G401.6 (cell line): Measurements from ENCODE around the gene REL.
A peak's percentile ranks its signal among the peaks of the same experiment; 100 is the strongest.
"Not testable (repeated sequence)": the region's sequence is repeated elsewhere in the genome, so short reads cannot be mapped to it uniquely, and the experiment has no call there.

Experiments
- FAIRE-seq: peaks from 2 replicates; lab custom pipeline; 2012; peaks lifted over from hg19 to GRCh38; lab: Jason Lieb, UNC

The REL gene

DNA sequence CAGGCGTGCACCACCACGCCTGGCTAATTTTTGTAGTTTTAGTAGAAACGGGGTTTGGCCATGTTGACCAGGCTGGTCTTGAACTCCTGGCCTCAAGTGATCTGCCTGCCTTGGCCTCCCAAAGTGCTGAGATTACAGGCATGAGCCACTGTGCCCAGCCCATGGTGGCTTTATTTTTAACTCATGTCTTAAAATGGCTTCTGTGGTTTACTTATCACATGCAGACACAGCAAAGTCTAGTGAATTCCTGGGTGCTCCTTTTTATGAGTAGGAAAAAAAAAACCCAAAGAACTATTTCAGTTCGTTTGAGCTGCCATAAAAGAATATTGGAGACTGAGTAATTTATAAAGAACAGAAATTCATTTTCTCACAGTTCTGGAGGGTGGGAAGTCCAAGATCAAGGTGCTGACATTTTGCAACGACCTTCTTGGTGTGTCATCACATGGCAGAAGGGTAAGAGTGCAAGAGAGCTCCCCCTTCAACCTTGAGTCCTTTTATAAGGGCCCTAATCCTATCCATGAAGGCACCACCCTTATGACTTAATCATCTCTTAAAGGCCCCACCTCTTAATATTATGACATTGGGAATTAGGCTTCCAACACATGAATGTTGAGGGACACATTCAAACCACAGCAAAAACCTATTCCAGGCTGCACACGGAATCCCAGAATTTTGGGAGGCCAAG, 12.6 kb upstream of the REL start:
- no peak for FAIRE-seq

DNA sequence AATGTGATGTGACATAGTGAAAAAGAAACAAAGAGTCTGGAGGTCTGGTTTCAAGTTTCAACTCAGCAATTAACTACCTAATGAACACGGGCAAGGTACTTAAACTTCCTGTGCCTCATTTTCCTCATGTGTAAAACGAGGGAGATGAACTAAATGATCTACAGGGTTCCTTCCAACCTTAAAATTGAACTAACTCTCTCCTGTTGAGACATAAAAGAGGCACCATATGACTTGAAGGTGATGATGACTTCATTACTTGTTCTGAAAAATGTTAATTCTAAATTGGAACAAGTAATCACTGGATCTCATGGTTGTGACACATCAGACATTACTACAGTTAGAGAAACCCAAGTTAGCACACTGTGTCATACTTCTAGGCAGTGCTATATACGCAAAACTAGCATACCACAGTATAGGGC, 8.9 kb upstream of the REL start:
- no peak for FAIRE-seq

DNA sequence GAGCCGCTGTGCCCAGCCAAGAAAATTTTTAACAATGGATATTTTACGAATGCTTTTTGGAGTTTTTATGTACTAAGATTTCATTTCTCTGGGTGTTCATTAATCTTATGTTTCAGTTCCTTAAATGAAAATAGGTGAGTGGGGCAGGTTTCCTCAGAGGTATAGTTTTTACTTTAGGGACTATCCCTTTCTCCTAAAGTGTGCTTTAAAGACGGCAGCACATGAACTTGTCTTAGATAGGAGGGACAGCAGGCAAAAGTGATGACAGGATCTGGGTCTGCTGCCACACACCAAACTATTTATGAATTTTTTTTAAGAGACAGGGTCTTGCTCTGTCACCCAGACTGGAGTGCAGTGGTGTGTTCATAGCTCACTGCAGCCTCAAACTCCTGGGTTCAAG, 8.0 kb upstream of the REL start:
- no peak for FAIRE-seq

DNA sequence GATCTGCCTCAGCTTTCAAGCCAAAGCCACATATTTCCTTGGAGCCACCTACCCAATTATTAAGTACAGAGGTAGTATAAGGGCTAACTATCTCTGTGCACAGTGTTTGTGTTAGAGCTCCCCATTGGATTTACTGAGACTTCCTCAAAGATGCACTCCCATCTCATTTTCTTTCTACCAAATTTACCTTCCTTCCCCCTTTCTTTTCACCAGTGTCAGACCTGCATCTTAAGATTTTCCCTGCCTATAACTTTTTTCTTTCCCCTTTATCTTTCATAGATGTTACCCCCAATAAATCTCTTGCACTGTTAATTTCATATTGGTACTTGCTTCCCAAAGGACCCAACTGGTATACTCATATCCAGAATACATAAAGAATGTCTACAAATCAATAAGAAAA, 5.9 kb upstream of the REL start:
- no peak for FAIRE-seq

DNA sequence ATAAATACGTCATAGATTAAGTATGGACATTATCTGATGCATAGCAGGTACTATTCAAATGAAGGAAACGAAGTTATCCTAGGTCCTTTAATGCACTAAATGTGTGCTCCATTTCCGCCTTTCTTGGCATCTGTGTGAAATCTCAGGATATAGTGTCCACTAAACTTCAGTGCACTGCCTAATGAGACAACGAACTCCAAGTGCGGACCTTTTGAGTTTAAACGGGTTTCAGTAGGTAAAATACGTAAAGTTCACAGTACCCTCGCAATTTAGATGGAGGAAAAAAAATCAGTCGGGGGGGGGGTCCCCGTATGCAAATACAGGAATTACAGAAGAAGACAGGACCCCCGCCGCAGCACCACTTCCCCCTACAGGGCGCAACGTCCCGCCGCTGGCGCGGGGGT, 729 bp upstream of the REL start:
- no peak for FAIRE-seq

DNA sequence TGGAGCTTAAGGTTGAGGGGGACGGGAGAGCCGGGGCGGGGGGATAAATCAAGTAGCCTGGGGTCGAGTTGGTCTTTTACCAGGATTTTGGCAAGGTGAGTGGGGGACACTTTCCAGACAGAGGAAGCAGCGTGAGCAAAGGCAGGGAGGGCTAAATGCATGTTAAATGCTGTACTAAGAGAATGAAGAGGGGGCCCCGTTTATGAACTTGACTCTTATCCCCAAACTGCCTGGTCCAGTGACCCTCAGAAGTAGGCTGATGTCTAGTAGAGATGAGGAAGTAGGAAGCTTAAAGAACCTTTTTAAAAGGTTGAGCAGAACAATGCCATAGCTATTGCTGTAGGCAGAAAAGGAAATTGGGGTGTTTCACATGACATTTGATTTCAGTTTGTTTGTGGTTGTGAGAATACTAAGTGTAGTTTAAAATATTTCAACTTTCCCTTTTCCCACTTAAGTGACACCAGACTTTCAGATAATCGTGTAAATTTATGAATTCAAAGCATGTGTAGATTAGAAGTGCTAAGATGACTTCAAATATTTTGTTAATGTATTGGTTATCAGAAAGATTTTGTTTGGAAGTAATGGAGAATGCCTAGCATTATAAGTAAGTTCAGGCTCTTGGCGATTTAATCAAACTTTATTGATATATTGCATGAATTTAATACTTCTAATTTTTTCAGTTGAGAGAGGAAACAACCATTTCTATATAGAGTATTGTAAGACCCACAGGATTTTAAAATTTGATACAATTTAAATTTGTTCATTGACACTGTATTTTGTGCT, 1.8 kb downstream of the REL start:
- no peak for FAIRE-seq

DNA sequence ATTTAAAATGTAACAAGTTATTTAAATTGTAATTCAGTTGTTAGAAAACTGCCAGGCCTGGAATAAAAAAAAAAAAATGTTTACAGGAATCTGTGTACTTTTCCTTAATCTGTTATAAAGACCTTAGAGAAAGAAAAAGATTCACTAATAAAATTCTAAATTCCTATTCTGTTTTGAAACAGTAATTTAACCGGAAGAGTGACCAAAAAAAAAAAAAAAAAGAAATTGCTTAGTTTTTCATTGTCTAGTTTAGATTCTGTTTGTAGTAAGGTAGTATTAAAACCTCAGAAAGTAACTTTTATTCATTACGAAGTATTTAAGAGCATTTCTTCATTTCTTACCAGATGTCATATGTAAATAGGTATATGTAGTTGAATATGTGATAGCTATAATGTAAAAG, 2.5 kb downstream of the REL start:
- FAIRE-seq, result no peak

DNA sequence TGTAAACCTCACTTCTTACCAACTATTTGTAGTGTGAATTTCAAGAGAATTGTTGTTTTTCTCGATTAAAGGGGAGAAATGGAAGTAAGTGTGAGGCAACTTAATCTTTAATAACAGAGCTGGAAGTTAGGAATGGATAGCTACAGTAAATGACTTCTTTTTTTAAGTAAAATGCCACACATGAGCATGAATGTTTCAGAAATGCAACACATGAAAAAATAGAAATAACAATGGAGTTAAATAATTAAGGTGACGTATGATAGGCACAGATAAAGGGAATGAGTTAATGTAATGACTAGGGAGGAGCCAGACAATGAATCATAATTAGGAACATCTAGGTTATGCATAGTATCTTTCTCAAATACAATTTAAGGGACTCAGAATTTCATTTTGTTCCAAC, 3.4 kb downstream of the REL start:
- FAIRE-seq, result peak; percentile 13

DNA sequence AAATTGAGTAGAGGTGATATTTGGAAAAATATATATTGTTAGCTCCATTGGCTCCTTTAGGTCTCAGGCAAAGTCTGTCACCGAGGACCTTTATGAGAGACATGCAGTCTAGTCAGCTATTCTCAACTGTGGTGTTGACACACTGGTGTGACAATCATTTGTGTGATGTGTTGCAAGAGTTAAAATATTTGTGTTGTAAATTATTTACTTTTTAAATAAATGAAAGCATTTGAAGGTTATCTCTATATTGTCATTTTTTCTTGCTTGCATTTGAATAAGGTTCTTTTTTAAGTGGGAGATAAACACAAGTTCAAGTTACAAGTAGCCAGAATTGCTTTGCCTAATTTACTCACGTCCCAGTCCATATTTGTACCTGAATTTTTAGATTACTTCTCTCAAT, 4.3 kb downstream of the REL start:
- FAIRE-seq, result no peak

DNA sequence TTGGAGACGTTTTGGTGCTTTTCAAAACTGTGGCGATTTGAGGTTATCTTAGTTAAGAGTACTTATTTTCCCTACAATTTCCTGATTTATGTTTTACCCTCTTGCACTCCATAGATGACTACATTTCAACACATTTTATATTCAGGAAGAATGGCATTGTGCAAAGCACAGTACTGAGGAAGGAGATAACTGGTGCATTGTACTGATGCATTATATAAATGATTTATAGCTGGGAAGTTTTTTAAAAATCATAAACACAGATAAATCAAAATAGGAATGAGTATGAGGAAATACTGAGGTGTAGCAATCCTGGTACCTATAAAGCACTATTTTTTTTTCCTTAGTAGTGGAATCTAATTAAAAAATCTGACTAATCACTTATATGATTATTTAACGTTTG, 5.6 kb downstream of the REL start:
- no peak for FAIRE-seq

DNA sequence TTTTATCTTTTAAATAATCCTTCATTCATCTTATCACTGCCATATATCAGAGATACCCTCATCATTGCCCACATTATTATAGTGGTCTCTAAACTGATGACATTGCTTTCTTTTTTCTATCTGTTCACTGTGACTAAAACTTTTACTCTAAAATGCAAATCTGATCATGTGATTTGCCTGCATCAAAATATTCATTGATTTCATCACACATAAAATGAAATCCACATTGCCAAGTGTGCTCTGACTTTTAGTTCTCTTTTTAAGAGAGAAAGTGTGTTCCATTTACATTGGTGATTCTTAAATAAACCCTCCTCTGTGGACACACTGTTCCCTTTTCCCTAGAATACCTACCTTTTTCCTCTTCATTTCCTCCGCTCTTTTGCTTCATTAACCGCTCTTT, 7.5 kb downstream of the REL start:
- FAIRE-seq, result no peak

DNA sequence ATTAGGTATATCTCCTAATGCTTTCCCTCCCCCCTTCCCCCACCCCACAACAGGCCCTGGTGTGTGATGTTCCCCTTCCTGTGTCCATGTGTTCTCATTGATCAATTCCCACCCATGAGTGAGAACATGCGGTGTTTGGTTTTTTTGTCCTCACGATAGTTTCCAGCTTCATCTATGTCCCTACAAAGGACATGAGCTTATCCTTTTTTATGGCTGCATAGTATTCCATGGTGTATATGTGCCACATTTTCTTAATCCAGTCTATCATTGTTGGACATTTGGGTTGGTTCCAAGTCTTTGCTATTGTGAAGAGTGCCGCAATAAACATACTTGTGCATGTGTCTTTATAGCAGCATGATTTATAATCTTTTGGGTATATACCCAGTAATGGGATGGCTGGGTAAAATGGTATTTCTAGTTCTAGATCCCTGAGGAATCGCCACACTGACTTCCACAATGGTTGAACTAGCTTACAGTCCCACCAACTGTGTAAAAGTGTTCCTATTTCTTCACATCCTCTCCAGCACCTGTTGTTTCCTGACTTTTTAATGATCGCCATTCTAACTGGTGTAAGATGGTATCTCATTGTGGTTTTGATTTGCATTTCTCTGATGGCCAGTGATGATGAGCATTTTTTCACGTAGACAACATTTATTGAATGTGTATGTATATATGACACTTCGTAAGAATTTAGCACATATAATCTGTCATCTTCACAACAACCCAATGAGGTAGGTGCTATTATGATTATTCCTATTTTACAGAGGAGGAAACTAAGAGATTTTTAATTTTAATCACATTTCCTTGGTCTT, 8.4 kb downstream of the REL start:
- FAIRE-seq, result not testable (repeated sequence)

DNA sequence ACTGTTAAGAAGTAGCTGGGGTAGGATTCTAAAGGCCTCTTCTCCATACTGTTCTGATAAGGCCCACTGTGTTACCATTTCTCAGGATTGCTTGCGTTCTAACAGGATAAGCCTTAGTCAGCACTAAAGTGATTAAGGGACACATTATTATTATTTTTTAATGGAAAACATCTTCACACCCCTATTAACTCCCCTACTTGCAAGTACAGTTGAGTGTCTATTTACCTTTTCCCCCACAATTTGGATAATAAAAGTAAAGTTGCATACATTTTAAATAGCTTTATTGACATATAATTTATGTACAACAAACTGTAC, 9.0 kb downstream of the REL start:
- FAIRE-seq, result no peak

DNA sequence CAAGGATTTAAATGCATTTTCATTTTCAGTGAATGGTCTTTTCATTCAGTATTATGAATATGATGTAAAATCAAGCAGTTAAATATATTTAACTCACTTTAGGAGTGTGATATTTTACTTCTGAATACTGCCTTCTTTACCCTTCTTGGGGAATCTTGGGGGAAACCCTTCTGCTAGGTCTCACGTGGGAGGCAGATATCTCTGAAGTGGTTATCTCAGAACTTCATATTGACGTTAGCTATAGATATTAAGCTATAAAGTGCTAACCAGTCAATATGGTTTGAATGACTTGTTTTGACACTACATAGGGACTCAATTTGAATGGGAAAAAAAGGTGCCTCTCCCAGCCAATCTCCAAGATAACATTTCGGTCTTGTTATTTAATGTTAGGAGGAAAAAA, 9.8 kb downstream of the REL start:
- FAIRE-seq, result no peak

DNA sequence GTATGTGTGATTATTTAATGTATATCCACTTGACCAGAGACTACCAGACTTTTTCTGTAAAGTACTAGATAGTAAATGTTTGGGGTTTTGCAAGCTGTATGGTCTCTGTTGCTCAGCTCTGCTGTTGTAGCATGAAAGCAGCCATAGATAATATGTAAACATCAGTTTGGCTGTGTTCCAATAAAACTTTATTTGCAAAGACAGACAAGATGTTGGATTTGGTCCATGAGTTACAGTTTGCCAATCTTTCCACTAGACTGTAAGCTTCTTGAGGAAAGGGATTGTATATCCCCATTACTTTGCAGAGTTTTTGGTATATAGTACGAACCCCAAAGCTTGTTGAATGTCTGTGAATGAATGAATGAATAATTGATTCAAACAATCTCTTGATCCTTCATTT, 17.2 kb downstream of the REL start:
- FAIRE-seq, result no peak

DNA sequence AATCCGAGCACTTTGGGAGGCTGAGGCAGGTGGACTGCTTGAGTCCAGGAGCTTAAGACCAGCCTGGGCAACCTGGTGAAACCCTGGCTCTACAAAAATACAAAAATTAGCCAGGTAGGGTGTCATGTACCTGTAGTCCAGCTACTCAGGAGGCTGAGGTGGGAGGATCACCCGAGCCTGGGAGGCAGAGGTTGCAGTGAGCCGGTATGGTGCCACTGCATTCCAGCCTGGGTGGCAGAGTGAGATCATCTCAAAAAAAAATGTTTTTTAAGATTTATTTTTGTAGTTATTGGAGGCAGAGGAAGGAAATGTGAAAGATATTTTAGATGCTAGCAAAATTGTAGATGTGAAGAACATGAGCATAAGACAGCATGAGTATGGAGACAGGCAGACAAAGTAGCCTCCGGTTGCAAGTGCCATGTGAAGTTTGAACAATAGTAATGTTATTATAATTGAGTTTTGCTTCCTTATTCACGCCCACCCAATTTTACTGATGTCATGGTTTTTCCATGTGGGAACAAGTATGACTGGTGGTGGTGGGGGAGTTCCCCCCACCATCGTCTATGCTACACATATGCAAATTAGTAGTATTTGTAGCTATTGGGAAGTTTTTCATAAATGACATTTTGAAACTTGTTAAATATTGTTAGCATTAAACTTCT, 18.0 kb downstream of the REL start:
- no peak for FAIRE-seq

DNA sequence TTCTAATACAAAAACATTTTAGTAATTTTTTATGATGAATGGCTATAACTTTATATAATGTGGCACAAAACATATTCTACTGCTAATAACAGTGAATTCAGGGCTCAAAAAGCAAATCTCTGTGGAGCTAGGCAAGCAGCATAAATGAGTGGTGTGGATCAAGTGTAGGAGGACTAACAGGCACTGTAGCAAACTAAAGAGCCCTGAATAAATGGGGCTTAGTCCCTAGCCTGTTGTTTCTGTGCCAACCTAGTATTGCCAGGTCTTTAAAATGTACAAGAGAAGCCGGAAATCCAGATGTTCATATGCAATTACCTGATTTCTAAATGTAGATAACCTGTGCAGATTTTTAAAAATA, 18.5 kb downstream of the REL start:
- FAIRE-seq, result no peak

DNA sequence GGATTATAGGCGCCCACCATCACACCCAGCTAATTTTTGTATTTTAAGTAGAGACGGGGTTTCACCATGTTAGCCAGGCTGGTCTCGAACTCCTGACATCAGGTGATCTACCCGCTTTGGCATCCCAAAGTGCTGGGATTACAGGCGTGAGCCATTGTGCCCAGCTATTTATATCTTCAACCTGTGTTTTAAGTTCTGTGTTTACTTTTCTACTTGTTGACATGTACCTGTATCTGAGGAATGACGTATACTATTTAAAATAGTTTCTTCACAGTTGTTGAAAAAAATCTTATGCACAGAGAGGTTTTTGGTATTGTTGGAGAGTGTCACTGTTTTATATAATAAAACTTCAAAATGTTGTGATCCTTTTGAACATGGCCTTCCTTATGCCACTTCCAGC, 19.9 kb downstream of the REL start:
- not testable (repeated sequence) for FAIRE-seq

DNA sequence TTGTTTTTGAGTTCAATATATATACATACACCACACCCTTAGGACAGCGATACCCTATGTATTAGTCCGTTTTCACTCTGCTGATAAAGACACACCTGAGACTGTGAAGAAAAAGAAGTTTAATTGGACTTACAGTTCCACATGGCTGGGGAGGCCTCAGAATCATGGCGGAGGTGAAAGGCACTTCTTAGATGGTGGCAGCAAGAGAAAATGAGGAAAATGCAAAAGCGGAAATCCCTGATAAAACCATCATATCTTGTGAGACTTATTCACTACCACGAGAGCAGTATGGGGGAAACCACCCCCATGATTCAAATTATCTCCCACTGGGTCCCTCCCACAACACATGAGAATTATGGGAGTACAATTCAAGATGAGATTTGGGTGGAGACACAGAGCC, 24.5 kb downstream of the REL start:
- FAIRE-seq, result not testable (repeated sequence)

DNA sequence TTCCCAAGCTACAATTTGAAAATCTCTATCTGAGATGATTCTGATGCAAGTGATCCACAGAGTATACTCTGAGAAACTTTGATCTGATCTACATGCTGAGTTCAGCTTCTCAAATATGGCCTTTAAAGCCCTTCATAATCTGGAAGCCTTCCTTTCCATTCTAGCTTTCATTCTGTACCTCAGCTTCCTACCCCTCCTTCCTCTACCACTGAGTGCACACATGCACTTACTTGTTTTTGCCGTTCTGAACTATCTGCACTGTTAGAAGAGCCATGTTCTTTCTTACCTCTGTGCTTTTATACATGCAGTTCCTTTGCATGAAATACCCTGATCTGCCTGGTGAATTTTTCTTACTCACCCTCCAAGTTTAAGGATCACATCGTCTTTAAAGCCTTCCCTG, 25.0 kb downstream of the REL start:
- no peak for FAIRE-seq

DNA sequence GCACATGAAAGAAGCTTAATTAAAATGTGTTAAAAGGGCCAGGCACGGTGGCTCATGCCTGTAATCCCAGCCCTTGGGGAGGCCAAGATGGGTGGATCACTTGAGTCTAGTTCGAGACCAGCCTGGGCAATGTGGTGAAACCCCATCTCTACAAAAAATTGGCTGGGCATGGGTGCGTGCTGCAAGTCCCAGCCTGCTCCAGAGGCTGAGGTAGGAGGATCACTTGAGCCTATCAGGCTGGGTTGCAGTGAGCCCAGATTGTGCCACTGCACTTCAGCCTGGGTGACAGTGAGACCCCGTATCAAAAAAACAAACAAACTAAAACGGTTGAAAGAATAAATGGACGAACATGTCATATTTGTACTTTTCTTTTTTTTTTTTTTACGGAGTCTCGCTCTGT, 26.0 kb downstream of the REL start:
- FAIRE-seq, result no peak

DNA sequence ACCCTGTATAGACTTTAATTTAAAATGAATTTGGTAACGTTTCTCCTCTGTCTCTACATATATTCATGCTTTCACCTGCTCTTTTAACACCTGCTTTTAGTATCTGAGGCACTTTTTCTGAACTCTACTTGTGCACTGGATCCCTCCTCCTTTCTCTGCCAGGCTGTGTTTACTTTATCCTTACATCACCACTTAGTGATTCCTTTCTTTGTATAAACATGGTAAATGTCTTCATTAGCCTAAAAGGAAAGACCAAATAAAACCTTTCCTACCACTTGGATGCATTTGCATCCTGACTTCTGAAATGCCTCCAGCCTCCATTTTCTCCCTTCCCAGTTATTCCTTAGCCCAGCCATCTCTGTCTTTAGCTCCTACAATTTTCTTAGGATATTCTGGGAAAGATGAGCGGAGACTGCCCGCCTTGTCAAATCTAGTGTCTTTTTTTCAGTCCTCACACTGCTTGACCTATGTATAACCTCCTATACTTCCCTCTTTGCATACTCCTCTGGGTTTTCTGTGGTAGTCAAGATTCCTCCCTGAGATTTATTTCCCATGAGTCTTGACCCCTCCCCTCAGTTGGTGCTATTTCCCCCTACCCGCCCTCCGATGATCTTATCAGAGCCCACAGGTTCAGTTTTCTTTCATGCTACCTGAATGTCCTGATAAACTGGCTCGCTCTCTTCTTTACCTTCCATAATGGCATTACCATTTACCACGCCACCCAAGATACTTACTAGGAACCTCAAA, 44.8 kb downstream of the REL start:
- FAIRE-seq, result no peak
